DMS79 (cell line): Measurements from ENCODE around the gene PACRG.

Experiments
- DNase-seq: peaks from one replicate; lab custom pipeline; 2025; lab: John Stamatoyannopoulos, UW

PACRG gene

DNA sequence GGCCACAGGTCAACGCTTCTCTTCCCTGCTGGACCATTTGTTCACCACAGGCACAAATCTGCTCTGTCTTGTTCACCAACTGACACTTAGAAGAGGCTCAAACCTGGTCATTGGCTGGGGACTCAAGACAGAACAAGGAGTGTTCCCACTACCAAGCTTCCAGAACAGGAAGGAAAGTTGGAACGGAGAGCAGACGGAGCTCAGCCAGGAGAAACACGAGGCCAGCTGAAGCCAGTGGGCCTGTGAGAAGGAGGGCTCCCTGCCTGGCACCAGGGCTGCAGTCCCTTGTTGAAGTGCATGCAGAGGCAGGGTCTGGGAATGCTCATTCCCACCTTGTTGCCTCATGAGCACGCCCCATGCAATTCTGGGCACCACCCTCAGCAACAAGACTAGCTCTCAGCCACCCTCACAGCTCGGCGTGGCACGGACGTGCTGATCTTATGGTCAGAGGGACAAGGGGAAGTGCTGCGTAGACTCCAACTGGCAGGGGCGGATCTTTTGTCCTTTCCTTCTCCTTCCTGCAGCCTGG lies 450.2 kb downstream of the PACRG start:
- no peak for DNase-seq

DNA sequence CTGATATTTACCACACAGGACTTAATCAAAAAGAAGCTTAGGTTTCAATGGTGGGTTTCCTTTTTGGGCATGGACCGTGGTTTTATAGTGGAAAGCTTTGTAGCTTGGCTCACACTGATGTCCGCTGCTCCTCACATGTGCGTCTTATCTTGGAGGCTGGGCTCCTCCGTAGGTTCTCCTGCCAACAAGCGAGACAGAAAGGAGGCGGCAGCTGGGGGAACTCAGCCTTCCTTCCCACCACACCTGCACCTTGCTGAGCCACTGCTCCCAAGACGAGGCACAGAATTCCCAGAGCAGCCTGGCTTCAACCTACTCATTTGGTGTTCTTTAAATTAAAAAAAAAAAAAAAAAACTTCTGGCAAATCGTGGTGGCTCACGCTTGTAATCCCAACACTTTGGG lies 451.3 kb downstream of the PACRG start:
- DNase-seq = no peak

DNA sequence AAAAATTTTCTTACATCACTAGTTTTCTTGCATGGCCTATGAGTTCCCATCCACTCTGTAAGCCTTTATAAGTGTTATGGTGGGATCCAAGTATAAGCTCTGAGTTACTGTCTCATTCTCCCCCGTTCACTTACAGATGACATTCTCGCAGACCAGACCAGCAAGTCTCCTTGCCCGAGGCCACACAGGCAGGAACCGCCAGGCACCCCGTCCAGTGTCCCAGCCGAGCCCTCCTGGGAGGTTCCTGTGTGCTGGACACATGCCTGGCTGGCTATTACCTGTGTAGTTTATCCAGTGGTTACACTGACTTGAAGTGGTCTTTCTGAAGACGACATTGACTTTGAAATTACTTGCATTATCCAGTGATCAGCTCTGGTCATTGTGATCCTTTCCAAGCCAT lies 451.9 kb downstream of the PACRG start:
- DNase-seq = no peak

DNA sequence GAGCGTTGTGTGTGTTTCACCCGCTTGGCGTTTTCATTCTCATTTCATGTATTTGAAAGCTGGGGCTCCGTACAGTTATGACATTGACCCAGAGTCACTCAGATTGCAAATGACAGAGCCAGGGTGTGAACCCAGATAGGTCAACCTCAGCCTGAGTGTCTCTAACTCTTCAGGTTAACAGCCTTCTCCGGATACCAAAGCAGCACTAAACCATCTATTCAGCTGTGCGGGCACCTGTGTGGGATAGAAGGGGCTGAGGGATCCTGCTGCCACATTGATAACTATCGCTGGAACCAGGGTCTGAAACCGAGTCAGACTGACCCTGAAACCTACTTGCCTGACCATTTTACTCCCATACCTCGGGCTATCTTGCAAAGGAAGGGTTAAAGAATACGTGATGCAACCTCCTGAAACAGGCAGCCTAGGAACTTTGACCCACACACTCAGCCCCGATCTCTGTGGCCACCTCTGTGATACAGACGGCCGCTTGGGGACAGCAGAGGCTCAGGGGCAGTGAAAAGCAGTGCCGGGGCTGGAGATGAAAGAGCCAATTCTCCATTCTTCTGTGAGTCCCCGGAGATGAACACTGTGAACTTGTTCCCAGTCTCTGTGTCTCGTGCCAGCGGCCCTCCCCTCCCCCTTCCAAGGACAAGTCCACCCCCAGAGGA lies 453.2 kb downstream of the PACRG start:
- DNase-seq = no peak

DNA sequence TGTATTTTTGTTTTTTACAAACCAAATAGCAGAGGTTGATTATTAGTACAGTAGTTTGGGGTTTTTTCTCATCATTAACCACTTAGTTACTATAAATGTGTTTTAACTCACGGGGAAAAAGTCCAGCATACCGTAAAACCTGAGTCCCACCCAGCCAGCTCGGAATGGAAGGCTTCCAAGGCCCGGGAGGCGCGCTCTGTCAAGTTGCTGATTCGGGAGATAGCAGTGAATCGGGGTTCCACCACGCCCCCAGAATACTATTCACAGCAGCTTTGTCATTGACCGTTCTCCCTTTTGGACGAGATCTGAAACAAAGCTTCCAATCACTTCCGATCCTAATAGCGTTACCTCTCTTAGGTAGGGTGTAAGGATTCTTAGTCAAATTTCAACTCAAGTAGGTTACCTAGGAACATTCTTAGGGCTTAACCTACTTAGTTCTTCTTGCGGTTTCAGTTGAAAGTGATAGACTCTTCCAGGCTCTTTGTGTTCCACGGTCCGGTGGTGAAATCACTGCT lies 453.9 kb downstream of the PACRG start:
- DNase-seq = no peak

DNA sequence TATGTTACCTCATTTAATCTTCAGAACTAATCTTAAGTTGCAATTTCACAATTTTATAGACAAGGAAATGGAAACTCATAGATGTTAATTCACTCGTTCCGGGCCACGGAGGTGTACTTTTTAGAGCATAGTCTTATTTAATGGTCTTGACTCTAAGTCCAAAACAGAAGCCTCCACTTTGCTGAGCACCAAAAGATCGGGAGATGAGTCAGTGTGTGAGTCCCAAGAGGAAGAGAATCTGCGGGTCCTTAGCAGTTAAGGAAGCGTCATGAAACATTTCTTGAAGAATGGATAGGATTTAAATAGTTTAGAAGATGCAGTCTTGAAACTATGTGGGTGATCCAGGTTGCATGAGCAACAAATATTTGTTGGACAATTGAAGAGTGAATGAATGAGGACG lies 454.9 kb downstream of the PACRG start:
- DNase-seq = no peak

DNA sequence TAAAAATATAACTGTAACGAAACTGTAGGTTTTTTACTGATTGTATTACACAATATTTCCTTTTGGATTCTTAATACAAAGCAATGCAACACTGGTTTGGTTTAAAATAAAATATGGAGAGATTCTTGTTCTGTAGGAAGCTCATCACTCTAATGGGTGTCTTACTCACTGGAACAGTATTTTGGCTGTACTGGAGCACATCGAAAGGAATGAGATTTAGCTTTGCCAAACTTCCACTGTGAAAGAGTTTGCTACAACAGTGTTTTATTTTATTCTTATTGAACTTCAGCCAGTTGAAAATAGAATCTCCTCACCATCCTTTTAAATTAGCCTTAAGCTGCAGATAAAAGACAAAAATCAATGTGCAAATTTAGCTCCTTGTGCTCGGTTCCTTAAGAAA lies 456.0 kb downstream of the PACRG start:
- no peak for DNase-seq

DNA sequence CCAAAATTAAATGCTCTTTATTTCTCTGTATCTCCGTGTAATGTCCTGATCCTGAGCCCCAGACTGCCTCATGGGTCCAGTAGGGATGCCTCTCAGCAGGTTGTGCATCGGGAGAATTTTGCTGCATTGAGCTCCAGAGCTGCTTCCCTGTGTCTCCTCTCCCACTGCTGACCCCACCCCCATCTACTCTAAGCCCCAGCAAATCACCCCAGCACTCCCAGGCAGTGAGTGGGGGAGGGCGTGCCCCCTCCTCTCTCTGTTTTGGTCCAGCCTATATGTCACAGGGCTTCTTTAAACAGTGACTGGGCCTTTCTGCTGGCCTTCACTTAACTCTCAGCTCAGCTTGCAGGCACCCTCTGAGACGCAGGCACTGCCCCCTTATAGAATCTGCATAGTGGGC lies 458.0 kb downstream of the PACRG start:
- DNase-seq = no peak

DNA sequence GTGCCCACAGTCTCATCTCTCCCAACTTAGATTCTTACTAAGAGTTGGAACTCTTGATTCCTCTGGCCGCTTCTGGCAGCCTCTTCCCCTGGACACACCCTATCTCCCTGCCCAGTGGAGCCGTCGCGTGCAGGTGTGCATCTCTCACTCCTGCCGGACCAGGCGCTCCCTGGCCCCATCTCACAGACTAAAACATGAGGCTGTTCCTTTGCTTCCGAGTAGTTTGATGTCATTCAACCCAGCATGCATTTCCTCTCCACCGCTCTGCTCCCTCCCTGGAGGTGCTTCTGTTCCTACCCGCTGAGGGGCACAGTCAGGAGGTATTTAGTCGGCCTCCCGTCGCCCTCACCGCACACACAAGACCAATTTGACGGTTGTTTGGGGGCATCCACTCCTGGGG lies 458.8 kb downstream of the PACRG start:
- no peak for DNase-seq

DNA sequence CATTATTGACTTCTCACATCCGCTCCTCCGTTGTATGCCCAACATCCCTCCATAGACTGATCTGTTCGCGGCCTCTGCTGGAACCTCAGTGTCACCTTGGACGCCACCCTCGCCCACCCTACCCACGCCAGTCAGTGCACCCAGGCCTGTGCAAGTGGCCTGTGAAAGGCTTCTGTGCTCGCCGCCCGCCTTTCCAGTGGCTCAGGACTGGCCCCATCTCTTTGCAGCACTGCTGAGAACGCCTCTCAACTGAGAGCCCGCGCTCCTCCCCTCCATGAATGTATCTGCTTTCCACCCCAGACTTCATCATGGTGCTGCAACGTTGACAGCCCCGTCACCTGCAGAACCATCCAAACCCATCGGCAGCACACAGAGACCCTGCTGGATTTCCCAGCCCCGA lies 459.4 kb downstream of the PACRG start:
- DNase-seq = no peak

DNA sequence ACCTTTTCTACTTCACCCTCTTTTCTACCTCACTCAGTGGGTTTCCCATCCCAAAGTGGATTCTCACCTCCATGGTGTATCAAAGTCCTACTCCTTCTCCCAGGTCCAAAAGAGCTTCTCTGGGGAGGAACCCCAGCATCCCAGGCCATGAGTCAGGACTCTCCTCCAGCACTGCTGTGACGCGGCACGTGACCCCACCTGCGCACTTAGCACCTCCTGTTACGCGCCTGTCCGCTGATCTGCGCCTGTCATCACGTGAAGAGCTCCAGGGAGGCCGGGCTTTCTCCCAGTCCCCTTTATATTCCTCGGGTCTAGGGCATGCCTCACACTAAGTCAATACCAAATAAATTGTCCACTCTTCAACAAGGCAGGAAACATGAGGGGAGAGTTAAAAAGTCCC lies 459.8 kb downstream of the PACRG start:
- DNase-seq = no peak

DNA sequence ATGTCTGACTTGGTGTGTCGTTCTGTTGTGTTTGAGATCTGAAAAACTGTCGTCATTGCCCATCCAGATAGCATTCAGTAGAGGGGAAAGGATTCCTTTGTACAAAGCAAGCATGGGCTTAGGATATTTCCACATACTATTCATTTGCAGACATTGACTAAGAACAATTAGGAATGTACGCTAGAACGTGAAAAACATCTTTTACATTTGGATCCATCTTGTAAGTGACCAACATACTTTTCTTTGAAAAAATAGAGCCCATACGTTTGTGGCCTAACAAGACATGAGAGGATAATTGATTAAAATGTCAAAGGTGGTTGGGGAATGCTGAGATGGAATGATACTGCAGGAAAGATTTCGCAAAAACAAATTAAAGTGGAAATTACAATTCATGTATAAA lies 461.0 kb downstream of the PACRG start:
- no peak for DNase-seq

DNA sequence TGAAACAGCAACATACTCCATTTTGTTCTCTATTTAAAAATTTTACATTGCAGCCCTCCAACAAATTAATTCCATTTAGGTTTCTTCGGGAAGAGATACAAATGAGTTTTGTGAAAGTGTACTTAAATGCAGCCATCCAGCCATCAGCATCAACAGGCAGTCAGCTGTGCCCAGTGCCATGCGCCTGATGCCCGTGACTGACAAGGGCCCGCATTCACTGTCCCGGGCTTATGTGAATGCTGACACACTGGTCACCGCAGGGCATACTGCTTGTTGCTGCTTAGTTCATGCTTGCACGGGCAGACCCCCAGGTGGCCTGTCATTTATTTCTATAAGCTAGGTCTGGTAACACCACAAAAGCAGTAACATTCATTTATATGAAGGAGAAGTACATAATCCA lies 461.8 kb downstream of the PACRG start:
- DNase-seq = no peak

DNA sequence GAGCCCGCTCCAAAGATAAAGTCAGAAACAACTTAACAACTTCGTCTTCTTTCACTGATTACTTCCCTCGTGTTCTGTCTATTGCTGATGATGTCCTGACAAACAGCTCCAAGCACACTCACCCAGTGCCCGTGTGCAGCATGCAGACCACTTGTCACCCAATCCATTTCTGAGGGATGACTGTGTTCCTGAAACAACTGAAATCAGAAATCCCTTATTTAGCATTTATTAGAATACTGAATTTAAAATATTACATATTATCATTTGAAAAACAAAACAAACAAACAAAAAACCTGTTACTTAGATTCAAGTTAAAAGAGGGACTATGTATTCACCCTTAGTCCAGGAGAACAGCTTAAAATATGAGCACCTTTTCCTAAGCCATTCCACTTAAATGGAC lies 463.0 kb downstream of the PACRG start:
- no peak for DNase-seq

DNA sequence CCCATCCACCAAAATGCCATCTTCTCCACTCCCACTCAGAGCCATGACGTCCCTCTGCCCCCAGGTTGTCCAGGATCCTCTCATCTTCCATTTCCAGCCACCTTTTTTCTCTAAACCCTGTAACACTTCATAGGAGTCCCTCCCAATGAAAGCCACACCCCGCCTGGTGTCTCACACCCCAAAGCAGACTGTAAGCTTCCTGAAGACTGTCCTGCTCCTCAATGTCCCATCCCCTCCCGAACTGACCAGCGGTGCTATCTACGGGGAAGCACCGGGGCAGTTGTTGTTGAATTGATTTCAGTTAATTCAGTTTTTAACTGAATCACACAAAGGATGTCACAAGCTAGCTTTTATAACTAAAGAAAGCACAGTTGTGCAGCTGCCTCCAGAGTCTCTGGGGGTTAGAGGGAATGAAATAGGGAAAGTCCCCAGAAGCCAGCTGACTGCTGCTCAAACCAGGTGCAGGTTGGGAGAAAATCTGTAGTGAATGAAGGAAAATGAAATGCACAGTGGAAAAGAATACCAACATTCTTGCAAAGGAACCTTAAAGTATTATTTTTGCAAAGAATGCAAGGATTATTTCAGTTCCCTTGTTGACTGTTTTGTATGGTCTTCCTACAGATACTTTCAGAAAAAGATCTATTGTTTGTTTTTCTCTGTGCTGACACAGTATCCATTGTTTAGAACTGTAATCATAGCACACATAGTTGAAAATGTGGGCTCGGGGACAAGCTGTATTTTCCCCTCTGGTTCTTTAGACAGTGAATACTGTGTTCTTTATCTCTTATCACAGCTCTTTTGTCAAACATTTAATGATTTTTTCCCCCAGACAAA lies 464.1 kb downstream of the PACRG start:
- DNase-seq = no peak

DNA sequence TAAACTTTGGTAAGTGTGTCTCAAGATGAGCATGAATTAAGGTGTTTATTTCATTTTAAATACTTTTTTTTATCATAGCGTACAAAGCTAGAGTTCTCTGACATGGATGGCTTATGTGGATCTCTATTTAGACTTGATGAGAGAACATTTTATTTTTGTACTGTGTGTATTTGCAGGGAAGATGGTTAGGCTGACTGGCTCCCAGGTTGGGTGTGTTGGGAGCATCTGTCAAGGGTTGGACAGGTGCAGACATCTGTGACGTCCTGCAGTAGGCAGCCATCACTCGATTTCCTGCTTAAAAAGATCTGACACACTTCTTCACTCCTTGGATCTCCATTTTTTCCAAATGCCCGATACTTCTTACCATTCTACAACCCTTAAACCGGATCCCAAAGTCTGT lies 464.8 kb downstream of the PACRG start:
- DNase-seq = no peak

DNA sequence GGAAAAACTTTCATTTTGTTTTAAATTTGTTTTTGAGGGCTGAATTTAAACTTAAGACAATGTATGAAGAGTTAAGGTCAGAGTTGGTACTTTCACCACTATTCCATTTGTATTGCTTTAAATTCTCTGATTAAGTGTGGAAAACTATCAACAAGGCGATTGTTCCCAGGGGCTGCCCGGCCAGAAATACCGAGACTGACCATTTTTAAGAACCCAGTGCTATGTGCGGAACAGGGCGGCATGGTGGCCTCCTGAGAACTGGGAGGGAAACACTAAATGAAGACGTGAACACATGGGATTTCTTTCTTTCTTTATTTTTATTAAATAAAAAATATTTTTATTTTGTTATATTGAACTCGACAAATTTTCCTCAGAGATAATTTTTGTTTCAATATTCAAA lies 465.6 kb downstream of the PACRG start:
- no peak for DNase-seq

DNA sequence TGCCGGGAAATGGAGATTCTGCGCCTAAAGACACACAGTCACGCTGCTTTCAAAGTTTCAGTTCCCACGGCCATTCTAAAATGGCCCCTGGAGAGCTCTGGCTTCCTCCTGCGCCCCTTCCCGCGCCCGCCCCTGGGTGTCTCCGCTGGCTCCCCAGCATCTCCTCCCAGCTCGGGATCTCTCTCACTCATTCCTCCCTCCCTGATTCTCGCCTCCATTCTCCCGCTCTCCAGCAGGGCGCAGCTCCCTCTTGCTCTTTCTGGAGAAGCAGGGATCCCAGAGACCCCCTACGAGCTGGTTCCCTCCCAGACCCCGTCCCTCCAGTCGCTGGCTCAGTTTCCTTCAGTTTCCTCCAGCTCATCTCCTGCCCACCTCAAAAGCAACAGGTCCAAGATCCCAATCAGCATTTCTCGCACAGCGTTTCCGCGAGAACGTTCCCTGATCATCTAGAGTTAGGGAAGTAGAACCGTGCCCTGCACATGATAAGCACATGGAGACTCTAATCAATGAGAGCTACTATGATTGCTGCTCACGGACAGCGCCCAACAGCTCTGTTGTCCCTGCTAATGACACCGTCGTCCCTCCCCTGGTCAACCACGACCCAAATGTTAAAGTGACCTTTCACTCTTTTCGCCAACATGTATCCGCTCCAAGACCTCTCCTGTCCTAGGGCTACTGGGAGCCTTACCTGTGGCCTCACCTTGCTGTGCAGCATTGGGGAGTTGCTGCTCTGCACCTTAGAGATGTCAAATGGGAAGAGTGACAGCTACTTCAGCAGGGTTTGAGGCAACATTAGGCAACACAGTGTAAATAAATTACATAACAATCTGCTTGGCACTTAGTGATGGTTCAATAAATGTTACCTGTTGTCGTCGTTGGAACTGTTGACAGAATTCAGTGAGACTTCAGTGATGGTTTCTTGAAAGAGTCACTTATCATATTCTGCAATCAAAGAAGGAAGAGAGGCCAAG lies 468.2 kb downstream of the PACRG start:
- no peak for DNase-seq

DNA sequence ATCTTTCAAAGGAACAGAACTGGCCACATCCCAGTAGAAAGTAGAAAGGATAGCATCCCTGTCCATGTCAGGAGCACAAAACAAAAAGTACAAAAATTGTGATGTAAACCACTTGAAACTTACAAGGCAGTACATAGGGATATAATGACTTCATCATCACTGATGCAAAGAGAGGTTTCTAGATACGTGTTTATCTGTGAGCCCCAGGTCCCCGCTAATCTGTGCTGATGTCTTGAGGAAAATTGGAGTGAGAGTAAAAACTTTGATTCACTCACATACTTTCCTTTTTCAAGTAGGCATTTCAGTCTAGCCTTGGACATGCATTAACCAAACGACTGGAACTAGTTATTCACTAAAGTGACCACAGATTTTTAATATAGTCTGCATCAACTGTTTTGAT lies 470.1 kb downstream of the PACRG start:
- DNase-seq = no peak

DNA sequence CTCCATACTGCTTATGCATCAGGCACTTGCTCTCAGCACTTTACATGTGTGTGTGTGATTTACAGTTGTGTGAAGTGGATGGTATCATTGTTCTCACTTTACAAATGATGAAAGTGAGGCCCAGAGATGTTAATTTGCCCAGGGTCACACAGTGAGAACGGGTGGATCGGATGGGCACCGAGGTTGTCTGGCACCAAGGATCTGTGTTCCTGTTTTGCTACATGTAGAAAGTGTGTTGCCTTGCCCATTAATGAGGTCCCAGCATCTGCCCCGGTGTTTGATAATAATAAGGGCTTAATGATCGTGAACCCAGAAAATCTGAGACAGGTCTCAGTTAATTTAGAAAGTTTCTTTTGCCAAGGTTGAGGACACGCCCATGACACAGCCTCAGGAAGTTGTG lies 470.6 kb downstream of the PACRG start:
- no peak for DNase-seq

DNA sequence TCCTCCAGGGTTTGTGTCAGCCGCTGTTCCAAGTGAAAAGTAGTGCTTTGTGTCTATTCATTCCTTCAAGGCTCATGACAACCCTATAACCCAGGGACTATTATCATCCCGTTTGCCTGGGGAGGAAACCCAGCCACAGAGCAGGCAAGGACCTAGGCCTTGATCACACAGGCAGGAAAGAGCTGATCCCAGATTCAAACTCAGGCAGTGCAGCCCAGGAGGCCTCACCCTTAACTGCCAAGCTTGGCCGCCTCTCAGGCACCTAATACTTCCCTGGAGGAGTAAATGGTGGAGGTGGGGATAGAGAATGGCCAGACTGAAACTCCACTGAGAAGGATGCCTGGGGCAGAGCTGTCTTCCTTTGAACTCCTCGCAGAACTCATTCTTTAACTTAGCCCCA lies 471.6 kb downstream of the PACRG start:
- DNase-seq = no peak

DNA sequence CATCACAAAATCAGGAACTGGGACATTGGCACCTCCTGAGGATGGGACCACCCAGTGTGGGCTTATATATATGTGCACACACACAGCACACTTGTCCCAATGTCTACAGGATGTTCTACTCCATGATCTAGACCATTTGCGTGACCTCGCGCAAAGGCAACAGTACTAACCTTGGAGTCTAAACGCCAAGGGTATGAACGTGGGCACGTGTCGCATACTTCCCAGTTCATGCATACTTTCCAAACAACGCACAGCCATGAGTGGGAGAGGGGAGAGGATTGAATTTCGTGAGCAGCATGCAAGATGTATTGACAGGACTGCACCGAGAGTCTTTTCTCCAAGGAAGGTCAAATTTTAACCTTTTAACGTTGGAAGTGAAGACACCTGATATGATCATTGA lies 472.5 kb downstream of the PACRG start:
- DNase-seq = no peak
